Measurements from ENCODE around the gene ATR. TPM values are rescaled to one million over a fixed set of nuclear protein-coding genes. Genes with fewer than 3 reads are reported as not detected.
"Not testable (repeated sequence)": the region's sequence is repeated elsewhere in the genome, so short reads cannot be mapped to it uniquely, and the experiment has no call there.

The ATR gene
- total RNA-seq, 2 donors from 2014 or later, result 45.8 to 65.5 TPM

DNA sequence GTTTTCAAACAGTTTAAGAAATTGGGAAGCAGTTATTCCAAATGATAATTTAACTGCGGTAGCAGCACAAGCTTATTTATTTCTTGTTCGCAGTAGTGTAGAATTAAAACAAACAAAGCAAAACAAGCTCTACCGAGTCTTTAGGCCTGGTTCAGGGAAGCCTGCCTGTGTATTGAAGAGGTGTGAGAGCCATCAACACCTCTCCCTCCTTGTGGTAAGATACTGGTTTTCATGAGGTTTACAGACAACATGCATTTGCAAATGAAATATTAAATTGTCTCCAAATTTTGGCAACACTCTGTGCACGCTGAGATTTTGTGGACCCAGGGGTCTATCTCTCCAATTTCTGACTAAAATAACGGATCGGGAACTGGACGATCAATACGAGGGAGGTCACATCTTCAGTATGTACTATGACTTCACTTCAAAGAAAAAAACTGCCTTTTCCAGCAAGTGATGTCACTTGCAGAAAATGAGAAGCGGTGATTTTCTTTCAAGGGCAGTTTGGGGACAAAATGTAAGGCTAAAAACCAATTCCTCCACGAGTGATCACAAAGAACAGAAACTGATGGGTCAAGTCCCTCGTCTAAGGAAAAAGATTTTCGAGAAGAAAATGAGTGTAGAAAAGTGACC is 721 bp downstream of the ATR start:
- peaks cover 13% of the 10 kb centered on the region for H3K36me3 Mint-ChIP-seq
- H3K9me3 Mint-ChIP-seq, result no peaks in the 10 kb centered on the region
- H3K27me3 Mint-ChIP-seq, result peaks cover 4% of the 10 kb centered on the region in 2 donors
- ATAC-seq, result no peak
- DNase-seq (ENCODE audit: low spot score), result no peak
- H3K4me3 Mint-ChIP-seq, result peak overlapping the region; percentile 94
- peak overlapping the region; percentile 92 to 99 for H3K27ac Mint-ChIP-seq
- peaks cover 34 to 50% of the 10 kb centered on the region in 2 donors for H3K4me1 Mint-ChIP-seq (ENCODE audit: low read depth in 2 of 2)

- Mint-ChIP-seq H3K4me3 (peak overlapping the region; percentile 94), H3K36me3 (peaks cover 13% of the 10 kb centered on the region), H3K9me3 (no peaks in the 10 kb centered on the region), H3K27me3 (no peaks in the 10 kb centered on the region), H3K27ac (peak overlapping the region; percentile 92 to 99), H3K4me1 (ENCODE audit: low read depth in 2 of 2) (peaks cover 34 to 50% of the 10 kb centered on the region in 2 donors)
- DNase-seq (ENCODE audit: low spot score) (no peak), ATAC-seq (no peak)
Measured at GRCh38 chr3:142576792-142577191, 1.7 kb downstream of the ATR start.

- Mint-ChIP-seq H3K4me1 (ENCODE audit: low read depth in 2 of 2) (peaks cover 34 to 45% of the 10 kb centered on the region in 2 donors), H3K27ac (no peak overlapping the region)
Measured at GRCh38 chr3:142574665-142575064, 3.9 kb downstream of the ATR start.

DNA sequence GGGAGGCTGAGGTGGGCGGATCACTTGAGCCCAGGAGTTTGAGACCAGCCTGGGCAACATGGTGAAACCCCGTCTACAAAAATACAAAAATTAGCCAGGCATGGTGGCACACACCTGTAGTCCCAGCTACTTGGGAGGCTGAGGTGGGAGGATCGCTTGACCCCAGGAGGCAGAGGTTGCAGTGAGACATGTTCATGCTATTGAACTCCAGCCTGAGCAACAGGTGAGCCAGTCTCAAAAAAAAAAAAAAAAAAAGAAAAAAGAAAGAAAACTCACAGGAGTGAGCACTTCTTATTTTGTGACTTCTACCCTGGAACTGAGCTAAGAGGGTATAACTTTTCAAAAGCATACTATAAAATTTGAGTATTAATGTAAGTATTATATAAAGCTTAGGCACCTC is 4.3 kb downstream of the ATR start:
- not testable (repeated sequence) for H3K27me3 Mint-ChIP-seq; DNase-seq (ENCODE audit: low spot score); ATAC-seq; H3K4me3 Mint-ChIP-seq; H3K9me3 Mint-ChIP-seq
- peaks cover 32 to 41% of the 10 kb centered on the region in 2 donors for H3K4me1 Mint-ChIP-seq (ENCODE audit: low read depth in 2 of 2)
- H3K36me3 Mint-ChIP-seq, result peaks cover 18% of the 10 kb centered on the region
- H3K27ac Mint-ChIP-seq, result peak overlapping the region in 1 of 2 donors; percentile 13

More at GRCh38 chr3:142574665-142575064, 3.9 kb downstream of the ATR start:
- no peak overlapping the region for H3K4me3 Mint-ChIP-seq
- H3K27me3 Mint-ChIP-seq, result no peaks in the 10 kb centered on the region
- DNase-seq (ENCODE audit: low spot score) (no peak), ATAC-seq (no peak)
- H3K36me3 Mint-ChIP-seq, result peaks cover 18% of the 10 kb centered on the region
- no peaks in the 10 kb centered on the region for H3K9me3 Mint-ChIP-seq

GRCh38 chr3:142569422-142569821 is 9.1 kb downstream of the ATR start:
- H3K27me3 Mint-ChIP-seq; H3K4me1 Mint-ChIP-seq (ENCODE audit: low read depth in 2 of 2); DNase-seq (ENCODE audit: low spot score); ATAC-seq; H3K9me3 Mint-ChIP-seq; H3K4me3 Mint-ChIP-seq; H3K36me3 Mint-ChIP-seq: not testable (repeated sequence)
- H3K27ac Mint-ChIP-seq, result peak overlapping the region in 1 of 2 donors; percentile 52

DNA sequence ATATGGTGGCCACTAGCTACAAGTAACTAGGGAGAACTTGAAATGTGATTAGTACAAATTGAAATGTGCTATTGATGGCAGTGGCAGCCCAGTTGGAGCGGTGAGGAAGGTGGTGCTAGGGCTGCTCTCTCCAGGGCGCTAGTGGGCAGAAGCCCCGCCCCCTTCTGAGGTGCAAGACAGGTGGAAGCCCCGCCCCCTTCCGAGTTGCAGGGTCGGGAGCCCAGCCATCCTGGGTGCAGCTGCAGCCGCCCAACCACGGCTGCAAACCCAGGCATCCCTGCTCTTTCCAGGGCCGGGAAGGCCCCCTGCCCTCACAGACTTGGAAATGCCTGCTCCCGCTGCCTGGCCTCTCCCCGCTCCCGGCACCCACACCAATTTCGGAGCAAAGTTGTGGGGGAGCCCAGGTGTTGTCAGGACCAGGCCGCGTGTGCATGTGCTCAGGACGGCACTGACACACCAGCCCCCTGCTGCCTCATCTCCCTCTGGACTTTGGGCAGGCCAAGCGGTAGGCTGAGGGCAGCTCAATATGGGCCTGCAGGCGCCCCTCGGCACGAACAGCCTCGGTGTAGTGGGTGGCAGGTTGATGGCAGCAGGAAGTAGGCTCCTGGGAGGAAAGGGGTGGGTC is 10.0 kb downstream of the ATR start:
- peaks cover 12% of the 10 kb centered on the region for H3K36me3 Mint-ChIP-seq
- H3K27ac Mint-ChIP-seq, result no peak overlapping the region
- ATAC-seq (no peak), DNase-seq (ENCODE audit: low spot score) (no peak)
- H3K4me3 Mint-ChIP-seq, result no peak overlapping the region
- H3K27me3 Mint-ChIP-seq, result no peaks in the 10 kb centered on the region
- H3K9me3 Mint-ChIP-seq, result no peaks in the 10 kb centered on the region
- peaks cover 4 to 10% of the 10 kb centered on the region in 2 donors for H3K4me1 Mint-ChIP-seq (ENCODE audit: low read depth in 2 of 2)

DNA sequence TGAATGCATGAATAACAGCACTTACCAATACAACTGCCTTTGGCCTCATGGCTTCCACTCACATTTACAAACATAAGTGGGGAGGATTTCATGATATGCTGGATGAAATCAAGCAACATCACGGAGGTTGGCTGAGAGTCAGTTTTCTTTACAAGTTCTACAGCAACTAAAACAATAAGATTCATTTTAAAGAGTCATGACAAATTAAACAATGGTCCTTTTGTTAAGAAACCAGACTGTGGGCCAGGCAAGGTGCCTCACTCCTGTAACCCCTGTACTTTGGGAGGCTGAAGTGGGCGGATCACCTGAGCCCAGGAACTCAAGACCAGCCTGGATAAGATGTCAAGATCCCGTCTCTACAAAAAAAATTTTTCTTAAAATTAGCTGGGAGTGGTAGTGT is 12.4 kb downstream of the ATR start:
- Mint-ChIP-seq H3K36me3 (peaks cover 25% of the 10 kb centered on the region), H3K9me3 (no peaks in the 10 kb centered on the region), H3K4me3 (no peak overlapping the region), H3K27me3 (no peaks in the 10 kb centered on the region), H3K27ac (no peak overlapping the region), H3K4me1 (ENCODE audit: low read depth in 2 of 2) (peaks cover 6 to 12% of the 10 kb centered on the region in 2 donors)
- no peak for DNase-seq (ENCODE audit: low spot score)
- no peak for ATAC-seq

- ATAC-seq, result no peak
- Mint-ChIP-seq H3K9me3 (no peaks in the 10 kb centered on the region), H3K4me3 (no peak overlapping the region), H3K27ac (peak overlapping the region in 1 of 2 donors; percentile 9), H3K4me1 (ENCODE audit: low read depth in 2 of 2) (peaks cover 6 to 7% of the 10 kb centered on the region in 2 donors), H3K36me3 (peaks cover 20% of the 10 kb centered on the region), H3K27me3 (no peaks in the 10 kb centered on the region)
- DNase-seq (ENCODE audit: low spot score), result no peak
Measured at GRCh38 chr3:142563496-142563997, 15.0 kb downstream of the ATR start.

GRCh38 chr3:142560118-142560517 is 18.4 kb downstream of the ATR start:
- Mint-ChIP-seq H3K9me3 (no peaks in the 10 kb centered on the region), H3K36me3 (peaks cover 24% of the 10 kb centered on the region), H3K27ac (no peak overlapping the region), H3K4me1 (ENCODE audit: low read depth in 2 of 2) (peaks cover 4 to 6% of the 10 kb centered on the region in 2 donors), H3K4me3 (no peak overlapping the region), H3K27me3 (no peaks in the 10 kb centered on the region)
- ATAC-seq (no peak), DNase-seq (ENCODE audit: low spot score) (no peak)

DNA sequence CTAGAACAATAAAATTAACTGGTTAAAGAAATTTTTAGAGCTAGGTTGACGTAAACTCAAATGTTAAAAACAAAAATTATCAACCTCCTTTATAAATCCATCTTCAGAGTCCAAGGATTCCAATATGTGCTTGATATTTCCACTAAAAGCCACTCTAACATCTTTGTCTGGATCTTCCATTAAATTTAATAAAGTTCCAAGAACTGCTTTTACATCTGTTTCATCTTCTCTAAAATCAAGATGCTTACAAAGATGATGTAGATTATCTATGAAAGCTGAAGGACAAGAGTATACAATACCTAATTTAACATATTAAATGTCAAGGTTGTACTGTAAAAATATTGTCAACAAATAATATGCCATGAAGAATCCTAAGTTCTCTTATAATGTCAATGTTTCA is 24.8 kb downstream of the ATR start:
- Mint-ChIP-seq H3K36me3 (peaks cover 38% of the 10 kb centered on the region), H3K4me1 (ENCODE audit: low read depth in 2 of 2) (peaks cover 0 to 4% of the 10 kb centered on the region in 2 donors), H3K9me3 (no peaks in the 10 kb centered on the region), H3K27me3 (no peaks in the 10 kb centered on the region), H3K4me3 (no peak overlapping the region), H3K27ac (no peak overlapping the region)
- DNase-seq (ENCODE audit: low spot score) (no peak), ATAC-seq (no peak)

DNA sequence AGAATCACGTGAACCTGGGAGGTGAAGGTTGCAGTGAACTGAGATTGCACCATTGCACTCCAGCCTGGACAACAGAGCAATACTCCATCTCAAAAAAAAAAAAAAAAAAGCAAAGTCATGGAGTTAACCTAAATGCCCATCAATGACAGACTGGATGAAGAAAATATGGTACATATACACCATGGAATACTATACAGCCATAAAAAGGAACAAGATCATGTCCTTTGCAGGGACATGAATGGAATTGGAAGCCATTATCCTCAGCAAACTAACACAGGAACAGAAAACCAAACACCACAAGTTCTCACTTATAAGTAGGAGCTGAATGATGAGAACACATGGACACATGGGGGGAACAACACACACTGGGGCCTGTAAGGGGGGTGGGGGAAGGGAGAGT is 26.0 kb downstream of the ATR start:
- not testable (repeated sequence) for H3K27me3 Mint-ChIP-seq; H3K27ac Mint-ChIP-seq; ATAC-seq; DNase-seq (ENCODE audit: low spot score); H3K9me3 Mint-ChIP-seq; H3K4me1 Mint-ChIP-seq (ENCODE audit: low read depth in 2 of 2); H3K4me3 Mint-ChIP-seq
- peaks cover 38% of the 10 kb centered on the region for H3K36me3 Mint-ChIP-seq

GRCh38 chr3:142549986-142550385 is 28.5 kb downstream of the ATR start:
- H3K36me3 Mint-ChIP-seq, result peaks cover 34% of the 10 kb centered on the region
- peaks cover 0 to 4% of the 10 kb centered on the region in 2 donors for H3K4me1 Mint-ChIP-seq (ENCODE audit: low read depth in 2 of 2)
- H3K27ac Mint-ChIP-seq, result no peak overlapping the region
- DNase-seq (ENCODE audit: low spot score), result no peak
- no peak for ATAC-seq
- H3K9me3 Mint-ChIP-seq, result no peaks in the 10 kb centered on the region
- H3K4me3 Mint-ChIP-seq, result no peak overlapping the region
- H3K27me3 Mint-ChIP-seq, result no peaks in the 10 kb centered on the region

DNA sequence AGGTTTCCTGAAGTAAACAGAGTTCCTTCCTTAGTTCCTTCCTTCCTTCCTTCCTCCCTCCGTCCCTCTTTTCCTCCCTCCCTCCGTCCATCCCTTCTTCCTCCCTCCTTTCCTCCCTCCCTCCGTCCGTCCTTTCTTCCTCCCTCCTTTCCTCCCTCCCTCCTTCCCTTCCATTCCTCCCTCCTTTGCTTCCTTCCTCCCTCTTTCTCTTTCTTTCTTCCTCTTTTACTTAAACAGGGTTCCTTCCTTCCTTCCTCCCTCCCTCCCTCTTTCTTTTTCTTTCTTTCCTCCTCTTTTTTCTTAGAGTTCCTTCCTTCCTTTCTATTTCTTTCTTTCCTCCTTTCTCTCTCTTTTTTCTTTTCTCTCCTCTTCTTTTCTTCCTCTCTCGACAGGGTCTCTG is 35.2 kb downstream of the ATR start:
- DNase-seq (ENCODE audit: low spot score) (no peak), ATAC-seq (no peak)
- Mint-ChIP-seq H3K4me3 (no peak overlapping the region), H3K4me1 (ENCODE audit: low read depth in 2 of 2) (no peaks in the 10 kb centered on the region), H3K36me3 (peaks cover 10% of the 10 kb centered on the region), H3K9me3 (no peaks in the 10 kb centered on the region), H3K27ac (peak overlapping the region in 1 of 2 donors; percentile 4), H3K27me3 (no peaks in the 10 kb centered on the region)

DNA sequence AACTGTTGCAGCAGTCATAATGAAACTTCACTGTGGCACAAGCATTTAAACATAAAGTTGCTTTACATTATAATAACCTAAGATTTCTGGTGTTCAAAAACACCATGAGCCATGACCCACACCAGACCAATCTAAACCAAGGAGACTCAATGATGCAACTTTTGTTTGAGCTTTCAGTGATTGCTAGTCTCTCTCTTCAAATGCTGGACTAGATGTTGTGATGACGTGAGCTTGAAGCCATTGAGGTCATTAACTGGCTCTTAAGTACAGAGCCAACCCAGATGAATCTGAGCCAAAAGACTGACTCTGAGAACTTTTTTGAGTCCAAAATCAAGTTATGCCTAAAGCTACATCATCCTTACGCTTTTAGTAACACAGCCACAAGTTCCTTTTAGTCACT is 36.5 kb downstream of the ATR start:
- Mint-ChIP-seq H3K36me3 (peaks cover 10% of the 10 kb centered on the region), H3K27ac (no peak overlapping the region)

More for the DNA sequence above, 36.5 kb downstream of the ATR start:
- Mint-ChIP-seq H3K4me3 (no peak overlapping the region), H3K27me3 (no peaks in the 10 kb centered on the region), H3K4me1 (ENCODE audit: low read depth in 2 of 2) (no peaks in the 10 kb centered on the region), H3K9me3 (no peaks in the 10 kb centered on the region)
- no peak for DNase-seq (ENCODE audit: low spot score)
- ATAC-seq, result no peak

Data from natural killer cell treated with Interleukin-12 subunit alpha and Interleukin-12 subunit beta and Interleukin-15 and Interleukin-18, amount 100 ng/mL, for 72 hours (primary cell).